Measurements from ENCODE around the gene SKA1. TPM values are rescaled to one million over a fixed set of nuclear protein-coding genes. Genes with fewer than 3 reads are reported as not detected.

Gene SKA1
- total and polyA plus RNA-seq, 9 of the 15 experiments (the other 6 are each of a cell fraction or from before 2014, with no cell fraction given), result 27.8 to 67.2 (median 41.9) TPM

DNA sequence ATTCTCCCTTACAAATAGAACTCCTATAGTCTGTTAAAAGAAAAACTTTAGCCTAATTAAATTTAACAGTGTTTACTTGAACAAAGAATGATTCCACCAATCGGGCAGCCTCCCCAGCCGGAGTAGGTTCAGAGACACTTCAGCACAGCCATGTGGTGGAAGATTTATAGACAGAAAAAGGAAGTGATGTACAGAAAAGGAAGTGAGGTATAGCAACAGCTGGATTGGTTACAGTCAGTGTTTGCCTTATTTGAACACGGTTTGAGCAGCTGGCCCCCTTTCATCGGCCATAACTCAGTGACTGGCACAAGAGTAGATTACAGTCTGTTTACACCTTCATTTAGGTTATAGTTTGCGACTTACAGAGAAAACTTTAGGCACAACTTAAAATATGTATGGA is 2.1 kb upstream of the SKA1 start:
- Histone ChIP-seq H4K20me1 (replicated peaks; ENCODE audit: control insufficient read depth, insufficient read depth, low read length) (no peaks in the 10 kb centered on the region), H3K9ac (ENCODE audit: insufficient read depth in 1 of 2, low read depth in 2 of 2, low read length in 2 of 2) (no peak overlapping the region), H3K27me3 (ENCODE audit: control insufficient read depth in 2 of 2, insufficient read depth in 2 of 2, low read length in 2 of 2) (no peaks in the 10 kb centered on the region), H3K4me3 (no peak overlapping the region), H3K36me3 (ENCODE audit: control insufficient read depth, insufficient read depth, low read length) (peaks cover 14% of the 10 kb centered on the region), H3K4me2 (ENCODE audit: insufficient read depth, low read length) (no peak overlapping the region), H3K9me3 (replicated peaks; ENCODE audit: control insufficient read depth, insufficient read depth, low read depth, low read length) (peaks cover 3% of the 10 kb centered on the region; the same call in 1 of the 2 replicates), H3K79me2 (ENCODE audit: control insufficient read depth, insufficient read depth, low read length) (peaks cover 28% of the 10 kb centered on the region), H3K4me1 (replicated peaks in 1 of 2; ENCODE audit: control insufficient read depth in 2 of 2, insufficient read depth in 2 of 2, low read length in 2 of 2) (peaks cover 9 to 16% of the 10 kb centered on the region in 2 experiments), H2AFZ (ENCODE audit: low read depth, low read length) (peak overlapping the region; percentile 68), H3K9me1 (ENCODE audit: control insufficient read depth, insufficient read depth, low read length) (no peaks in the 10 kb centered on the region), H3K27ac (ENCODE audit: extremely low read depth, low read depth, low read length) (no peak overlapping the region)
- DNase-seq (ENCODE audit: extremely low read depth in 1 of 4, low spot score in 3 of 4) (peak in 2 of 4 experiments; percentile 15 to 24), FAIRE-seq (no peak), ATAC-seq (no peak)
- 68% methylated on average over 4 of the region's 5 CpGs for WGBS (ENCODE audit: insufficient coverage, low coverage, missing lambda C conversion rate)
- BruUV-seq (replicated peaks), result no TSS peak
- POLR2A ChIA-PET, result interaction anchor here (0.6 kb wide), 1 partner anchor 886 kb away, joined by 5 read pairs; the partner anchor contains the start of gene C18orf32
- intact Hi-C loops (cut with micrococcal nuclease), result no loop called here
- in situ Hi-C loops (cut with MboI), result no loop called here
- CTCF ChIA-PET (ENCODE audit: low intra/inter-chr PET ratio), result no interaction called here
- TF ChIP-seq BMI1 (IDR thresholded peaks at IDR 0.05; ENCODE audit: low read length) (no peak), SP2 (IDR thresholded peaks at IDR 0.05; ENCODE audit: extremely low read depth, low read depth, low read length, poor library complexity, severe bottlenecking) (no peak), SPI1 (IDR thresholded peaks at IDR 0.05; ENCODE audit: borderline replicate concordance, low read depth, low read length) (peak; percentile 76), STAT5B (CRISPR knock-in tag; IDR thresholded peaks at IDR 0.05) (no peak), MYC (IDR thresholded peaks at IDR 0.05; ENCODE audit: low read depth, low read length) (0 out of 2 replicates have a peak, but pooled peaks have one; percentile 17), MYC (CRISPR knock-in tag; IDR thresholded peaks at IDR 0.05; ENCODE audit: borderline replicate concordance, low read depth) (no peak), TCF7 (IDR thresholded peaks at IDR 0.05; ENCODE audit: borderline replicate concordance) (no peak), SRF (CRISPR knock-in tag; IDR thresholded peaks at IDR 0.05) (0 out of 4 replicates have a peak, but pooled peaks of 1 of the 2 experiments have one; percentile 13), FOXM1 (IDR thresholded peaks at IDR 0.05; ENCODE audit: low read depth) (peak; percentile 77), FOXM1 (CRISPR knock-in tag; IDR thresholded peaks at IDR 0.05; ENCODE audit: low read depth) (no peak), SMARCE1 (IDR thresholded peaks at IDR 0.05) (no peak), CTBP1 (IDR thresholded peaks at IDR 0.05; ENCODE audit: borderline replicate concordance) (no peak), CBX2 (IDR thresholded peaks at IDR 0.05; ENCODE audit: insufficient read depth, low read length, poor library complexity, severe bottlenecking) (no peak), SRSF1 (IDR thresholded peaks at IDR 0.05; ENCODE audit: low read depth, low read length) (no peak), TCF7L2 (IDR thresholded peaks at IDR 0.05; ENCODE audit: low read depth, low read length) (no peak), L3MBTL2 (IDR thresholded peaks at IDR 0.05) (peak; percentile 29; the same call in 1 of the 2 replicates)
- TF ChIP-seq, protein P1, sequence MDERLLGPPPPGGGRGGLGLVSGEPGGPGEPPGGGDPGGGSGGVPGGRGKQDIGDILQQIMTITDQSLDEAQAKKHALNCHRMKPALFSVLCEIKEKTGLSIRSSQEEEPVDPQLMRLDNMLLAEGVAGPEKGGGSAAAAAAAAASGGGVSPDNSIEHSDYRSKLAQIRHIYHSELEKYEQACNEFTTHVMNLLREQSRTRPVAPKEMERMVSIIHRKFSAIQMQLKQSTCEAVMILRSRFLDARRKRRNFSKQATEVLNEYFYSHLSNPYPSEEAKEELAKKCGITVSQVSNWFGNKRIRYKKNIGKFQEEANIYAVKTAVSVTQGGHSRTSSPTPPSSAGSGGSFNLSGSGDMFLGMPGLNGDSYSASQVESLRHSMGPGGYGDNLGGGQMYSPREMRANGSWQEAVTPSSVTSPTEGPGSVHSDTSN (CRISPR knock-in tag; IDR thresholded peaks at IDR 0.05; ENCODE audit: low read depth), result no peak
- TF ChIP-seq, protein P1 (tag; conservative IDR thresholded peaks at IDR 0.05; ENCODE audit: low read depth), result peak; percentile 68
- TF ChIP-seq, protein P2, sequence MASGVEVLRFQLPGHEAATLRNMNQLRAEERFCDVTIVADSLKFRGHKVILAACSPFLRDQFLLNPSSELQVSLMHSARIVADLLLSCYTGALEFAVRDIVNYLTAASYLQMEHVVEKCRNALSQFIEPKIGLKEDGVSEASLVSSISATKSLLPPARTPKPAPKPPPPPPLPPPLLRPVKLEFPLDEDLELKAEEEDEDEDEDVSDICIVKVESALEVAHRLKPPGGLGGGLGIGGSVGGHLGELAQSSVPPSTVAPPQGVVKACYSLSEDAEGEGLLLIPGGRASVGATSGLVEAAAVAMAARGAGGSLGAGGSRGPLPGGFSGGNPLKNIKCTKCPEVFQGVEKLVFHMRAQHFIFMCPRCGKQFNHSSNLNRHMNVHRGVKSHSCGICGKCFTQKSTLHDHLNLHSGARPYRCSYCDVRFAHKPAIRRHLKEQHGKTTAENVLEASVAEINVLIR (CRISPR knock-in tag; IDR thresholded peaks at IDR 0.05), result 0 out of 2 replicates have a peak, but pooled peaks have one; percentile 14
- TF ChIP-seq, protein P3, sequence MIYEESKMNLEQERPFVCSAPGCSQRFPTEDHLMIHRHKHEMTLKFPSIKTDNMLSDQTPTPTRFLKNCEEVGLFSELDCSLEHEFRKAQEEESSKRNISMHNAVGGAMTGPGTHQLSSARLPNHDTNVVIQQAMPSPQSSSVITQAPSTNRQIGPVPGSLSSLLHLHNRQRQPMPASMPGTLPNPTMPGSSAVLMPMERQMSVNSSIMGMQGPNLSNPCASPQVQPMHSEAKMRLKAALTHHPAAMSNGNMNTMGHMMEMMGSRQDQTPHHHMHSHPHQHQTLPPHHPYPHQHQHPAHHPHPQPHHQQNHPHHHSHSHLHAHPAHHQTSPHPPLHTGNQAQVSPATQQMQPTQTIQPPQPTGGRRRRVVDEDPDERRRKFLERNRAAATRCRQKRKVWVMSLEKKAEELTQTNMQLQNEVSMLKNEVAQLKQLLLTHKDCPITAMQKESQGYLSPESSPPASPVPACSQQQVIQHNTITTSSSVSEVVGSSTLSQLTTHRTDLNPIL (CRISPR knock-in tag; IDR thresholded peaks at IDR 0.05), result no peak
